GM21786 (cell line): Measurements from ENCODE around the gene AGA.
A peak's percentile ranks its signal among the peaks of the same experiment; 100 is the strongest.

ENCODE experiments used
- ATAC-seq: cut with Tn5 transposase; IDR thresholded peaks from one replicate; pipeline ENCODE4 v1.9.1; 2021; ENCODE audit not compliant: unreplicated experiment

The AGA gene

DNA sequence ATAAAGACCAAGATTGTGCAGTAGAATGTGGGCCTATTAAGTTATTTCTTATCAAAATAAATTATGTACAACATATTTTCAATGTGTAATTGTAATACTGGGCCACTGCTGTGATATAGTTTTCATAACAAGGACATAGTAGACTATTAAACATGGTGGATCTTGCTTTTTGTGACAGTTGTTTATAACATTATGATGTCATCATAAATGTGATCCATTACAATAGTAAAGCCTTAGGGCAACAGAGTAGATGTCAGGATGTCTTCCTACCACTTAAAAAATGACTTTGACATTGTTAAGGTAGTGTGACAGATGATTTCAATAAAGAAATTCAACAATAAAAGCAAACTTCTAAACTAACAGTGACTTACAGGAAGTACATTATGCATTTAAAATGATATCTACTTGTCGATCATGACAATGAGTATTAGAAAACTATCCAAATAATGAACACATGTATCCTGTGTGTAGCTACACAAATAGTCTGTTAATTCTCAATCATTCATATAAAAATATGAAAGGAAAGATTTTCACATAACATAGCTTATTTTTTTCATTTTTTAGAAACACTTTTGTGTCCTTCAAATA lies 5.3 kb upstream of the AGA start:
- no peak for ATAC-seq

DNA sequence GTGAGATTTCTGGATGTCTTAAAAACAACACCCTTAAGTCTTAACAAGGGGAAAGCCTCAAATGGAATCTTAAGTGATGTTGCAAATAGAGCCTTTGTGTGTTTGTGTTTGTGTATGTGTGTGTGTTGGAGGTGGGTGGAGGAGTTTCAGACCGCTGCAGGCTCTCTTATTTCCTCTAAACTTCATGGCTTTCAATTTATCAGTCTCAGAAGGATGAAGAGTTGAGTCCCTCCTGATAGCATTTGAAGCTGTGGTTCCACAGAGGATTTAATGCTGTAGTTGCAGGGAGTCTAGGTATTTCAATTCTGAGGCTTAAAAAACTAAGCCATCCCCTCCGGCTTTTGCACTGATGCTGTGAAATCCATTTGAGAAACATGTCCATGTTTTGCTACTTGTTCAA lies 4.3 kb upstream of the AGA start:
- ATAC-seq: no peak

DNA sequence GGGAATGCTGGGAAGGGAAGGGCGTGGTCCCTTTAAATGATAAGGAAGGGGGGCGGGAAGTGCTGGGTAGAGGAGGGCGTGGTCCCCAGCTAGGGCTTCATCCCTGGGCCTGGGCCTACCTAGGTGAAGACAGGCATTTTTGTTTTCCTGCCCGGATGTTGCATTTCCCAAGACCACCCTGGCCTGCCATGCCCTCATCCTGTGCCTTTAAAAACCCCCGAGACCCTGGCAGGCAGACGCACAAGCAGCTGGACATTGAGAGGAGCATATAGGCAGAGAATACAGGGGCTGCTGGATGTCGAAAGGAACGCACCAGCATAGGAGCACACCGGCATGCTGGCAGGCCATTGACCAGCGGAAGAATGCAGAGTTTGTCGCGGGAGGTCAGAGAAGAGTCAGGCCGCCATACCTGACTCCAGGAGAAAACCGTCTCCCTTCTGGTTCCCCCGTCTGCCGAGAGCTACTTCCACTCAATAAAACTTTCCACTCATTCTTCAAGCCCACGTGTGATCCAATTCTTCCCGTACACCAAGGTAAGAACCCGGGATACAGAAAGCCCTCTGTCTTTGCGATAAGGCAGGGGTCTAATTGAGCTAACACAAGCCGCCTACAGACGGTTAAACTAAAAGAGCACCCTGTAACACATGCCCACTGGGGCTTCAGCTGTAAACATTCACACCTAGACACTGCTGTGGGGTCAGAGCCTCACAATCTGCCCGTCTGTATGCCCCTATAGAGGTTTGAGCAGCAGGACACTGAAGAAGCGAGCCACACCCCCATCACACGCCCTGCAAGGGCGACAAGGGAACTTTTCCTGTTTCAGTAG lies 2.9 kb upstream of the AGA start:
- no peak for ATAC-seq

DNA sequence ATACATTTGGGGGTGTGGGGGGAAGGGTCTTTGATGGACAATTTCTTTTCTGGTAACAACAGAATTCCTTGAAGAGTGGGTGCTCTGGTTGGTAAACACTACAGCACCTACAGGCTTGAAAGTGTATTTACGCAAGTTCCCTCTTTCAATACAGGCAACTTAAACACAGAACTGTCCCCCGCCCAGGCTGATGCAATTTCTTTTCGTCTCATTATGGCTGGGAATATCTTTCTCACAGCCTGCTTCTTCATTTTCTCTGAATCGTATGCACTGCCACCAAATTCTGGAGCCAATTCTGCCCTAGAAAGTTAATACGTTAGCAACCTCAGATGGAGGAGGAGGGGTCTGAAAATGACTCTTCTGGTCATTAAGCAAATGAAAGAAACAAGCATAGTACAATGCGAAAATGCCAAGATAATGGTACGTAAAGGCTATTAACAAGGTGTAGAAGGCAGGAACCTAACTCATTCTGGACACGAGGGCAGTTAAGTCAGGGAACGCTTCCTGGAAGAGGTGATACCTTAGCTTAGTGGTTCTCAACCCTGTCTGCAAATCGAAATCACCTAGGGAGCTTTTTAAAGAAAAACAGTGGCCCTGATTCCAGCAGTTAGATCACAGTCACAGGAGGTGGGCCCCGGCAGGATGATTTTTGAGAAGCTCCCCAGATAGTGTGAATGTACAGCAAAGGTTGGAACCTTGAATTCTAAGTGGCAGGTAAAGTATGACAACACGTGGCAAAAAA lies 1.0 kb downstream of the AGA start:
- ATAC-seq: peak; percentile 36

DNA sequence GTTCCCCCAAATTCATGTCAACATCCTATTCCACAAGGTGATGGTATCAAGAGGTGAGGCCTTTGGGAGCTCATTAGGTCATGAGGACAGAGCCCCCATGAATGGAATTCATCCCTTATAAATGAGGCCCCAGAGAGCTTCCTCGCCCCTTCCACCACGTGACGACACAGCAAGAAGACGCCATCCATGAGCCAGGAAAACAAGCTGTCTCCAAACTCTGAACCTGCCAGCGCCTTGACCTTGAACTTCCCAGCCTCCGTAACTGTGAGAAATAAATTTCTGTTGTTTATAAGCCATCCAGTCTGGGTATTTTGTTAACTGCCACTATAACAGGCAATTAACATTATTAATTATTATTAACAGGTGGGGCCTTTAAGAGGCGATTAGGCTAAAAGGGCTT lies 5.8 kb downstream of the AGA start:
- no peak for ATAC-seq

DNA sequence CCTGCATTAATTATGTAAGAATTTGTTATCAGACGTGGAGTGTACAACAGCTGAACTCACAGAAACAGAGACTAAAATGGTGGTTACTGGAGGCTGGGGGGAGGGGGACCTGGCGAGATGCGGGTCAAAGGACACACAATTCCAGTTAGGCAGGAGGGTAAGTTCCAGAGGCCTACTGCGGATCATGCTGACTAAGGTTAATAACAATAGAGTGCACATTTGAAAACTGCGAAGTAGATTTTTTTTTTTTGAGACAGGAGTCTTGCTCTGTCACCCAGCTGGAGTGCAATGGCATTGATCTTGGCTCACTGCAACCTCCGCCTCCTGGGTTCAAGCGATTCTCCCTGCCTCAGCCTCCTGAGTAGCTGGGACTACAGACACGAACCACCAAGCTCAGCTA lies 7.6 kb downstream of the AGA start:
- ATAC-seq: no peak

DNA sequence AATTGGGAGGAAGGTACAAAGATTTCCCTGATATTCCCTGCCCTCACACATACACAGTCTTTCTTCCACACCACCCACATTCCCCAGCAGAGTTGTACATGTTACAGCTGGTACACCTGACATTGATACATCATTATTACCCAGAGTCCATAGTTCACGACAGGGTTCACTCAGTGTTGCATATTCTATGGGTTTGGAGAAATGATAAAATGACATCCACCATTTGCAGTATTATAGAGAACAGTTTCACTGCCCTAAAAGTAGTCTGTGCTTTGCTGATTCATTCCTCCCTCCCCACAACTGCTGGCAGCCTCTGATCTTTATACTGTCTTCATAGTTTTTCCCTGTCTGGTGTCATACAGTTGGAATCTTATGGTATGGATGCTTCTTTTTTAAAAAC lies 15.0 kb downstream of the AGA start:
- ATAC-seq: no peak

DNA sequence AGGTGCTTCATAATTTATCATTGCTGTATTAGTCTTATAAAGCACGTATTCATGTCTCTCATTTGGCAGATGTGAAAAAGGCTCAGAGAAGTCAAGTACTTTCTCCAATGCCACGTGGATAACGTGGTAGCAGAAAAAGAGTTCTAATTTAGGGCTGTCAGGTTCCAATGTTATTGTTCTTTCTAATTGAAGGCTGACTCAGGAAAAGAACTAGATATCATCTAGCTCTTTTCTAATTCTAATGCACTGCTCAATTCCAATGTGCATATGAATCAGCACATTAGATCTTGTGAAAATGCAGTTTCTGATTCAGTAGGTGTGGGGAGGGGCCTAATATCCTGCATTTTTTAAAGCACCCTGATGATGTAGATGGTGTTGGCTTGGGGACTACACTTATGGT lies 22.8 kb downstream of the AGA start:
- no peak for ATAC-seq

DNA sequence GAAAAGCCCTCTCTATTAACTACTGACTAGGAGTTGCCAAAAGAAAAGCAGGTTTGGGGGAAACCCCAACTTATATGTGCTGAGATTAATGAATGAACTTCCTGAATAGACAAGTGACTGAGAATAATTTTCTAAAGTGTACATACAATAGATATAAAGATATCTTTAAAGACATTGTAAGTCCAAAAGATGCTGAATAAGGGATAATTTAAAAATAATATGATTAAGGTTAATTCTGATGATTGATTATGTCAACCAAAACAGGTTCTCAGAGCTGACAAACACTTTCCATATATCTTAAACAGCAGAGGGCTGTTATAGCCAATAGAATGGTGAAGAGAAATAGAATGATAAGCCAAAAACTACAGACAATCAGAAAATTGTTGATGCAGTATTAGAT lies 28.6 kb downstream of the AGA start:
- no peak for ATAC-seq

DNA sequence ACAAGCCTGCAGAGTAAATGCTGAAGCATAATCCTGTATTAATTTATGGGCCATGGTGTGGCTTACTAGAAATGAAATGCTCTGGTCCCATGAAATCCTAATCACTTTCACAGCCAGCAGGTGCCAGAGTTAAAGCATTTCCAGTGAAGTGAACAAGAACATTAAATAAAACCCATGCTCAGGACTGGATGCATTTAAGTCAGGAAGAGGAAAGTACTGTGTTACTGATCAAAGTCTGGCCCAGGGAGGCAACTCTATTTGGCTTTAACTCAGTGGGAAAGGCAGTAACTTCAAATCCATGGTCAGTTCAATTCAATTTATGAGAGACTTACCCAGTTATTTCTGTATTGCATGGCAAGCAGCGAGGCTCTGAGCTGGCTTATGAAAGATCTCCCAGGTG lies 29.2 kb downstream of the AGA start:
- ATAC-seq: no peak

DNA sequence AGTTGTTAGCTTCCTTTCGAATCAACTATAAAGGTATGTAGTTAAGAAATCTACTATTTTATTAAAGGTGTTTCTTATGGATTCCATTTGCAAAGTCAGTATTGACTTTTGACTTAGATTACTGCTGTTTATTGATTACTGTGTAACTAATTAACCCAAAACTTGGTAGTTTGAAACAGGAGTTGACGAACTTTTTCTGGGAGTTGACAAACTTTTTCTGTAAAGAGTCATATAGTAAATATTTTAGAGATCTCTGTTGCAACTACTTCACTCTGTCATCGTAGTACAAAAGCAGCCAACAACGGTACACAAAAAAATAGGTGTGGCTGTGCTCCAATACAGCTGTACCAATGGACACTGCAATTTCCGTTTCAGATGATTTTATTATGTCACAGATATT lies 30.2 kb downstream of the AGA start:
- no peak for ATAC-seq

DNA sequence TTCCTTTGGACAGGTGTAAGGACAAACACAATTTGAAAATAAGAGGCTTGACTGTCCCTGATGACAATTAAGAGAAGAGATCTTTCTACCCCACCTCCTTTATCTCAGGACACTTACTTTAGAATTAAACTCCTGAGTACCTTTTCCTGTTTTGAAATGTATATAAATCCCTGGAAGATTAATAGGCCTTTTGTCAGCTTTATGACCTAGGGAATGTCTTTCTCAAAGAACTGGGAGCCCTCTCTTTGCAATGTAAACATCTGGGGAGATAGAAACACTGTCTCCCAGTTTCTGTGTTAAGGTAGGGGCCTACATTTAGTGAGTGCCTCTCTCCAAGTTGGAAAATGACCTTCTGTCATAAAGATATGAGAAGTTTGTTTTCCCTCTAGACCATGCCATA lies 31.7 kb downstream of the AGA start:
- ATAC-seq: no peak

DNA sequence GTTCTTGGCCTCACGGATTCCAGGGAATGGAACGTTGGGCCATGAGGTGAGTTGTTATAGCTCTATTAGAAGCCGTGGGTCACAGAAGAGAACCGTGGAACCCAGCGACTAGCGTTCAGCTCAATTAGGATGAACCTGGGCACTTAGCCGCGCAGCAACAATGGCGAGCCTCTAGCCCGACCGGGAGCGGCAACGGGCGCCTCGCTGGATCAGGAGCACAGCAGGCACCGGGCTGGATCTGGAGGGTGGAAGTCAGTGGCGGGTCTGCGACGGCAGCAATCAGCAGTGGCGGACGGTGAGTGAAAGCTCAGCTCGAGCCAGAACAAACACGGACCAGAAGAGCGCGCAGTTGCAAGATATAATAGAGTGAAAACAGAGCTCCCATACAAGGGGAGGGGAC lies 34.2 kb downstream of the AGA start:
- no peak for ATAC-seq

DNA sequence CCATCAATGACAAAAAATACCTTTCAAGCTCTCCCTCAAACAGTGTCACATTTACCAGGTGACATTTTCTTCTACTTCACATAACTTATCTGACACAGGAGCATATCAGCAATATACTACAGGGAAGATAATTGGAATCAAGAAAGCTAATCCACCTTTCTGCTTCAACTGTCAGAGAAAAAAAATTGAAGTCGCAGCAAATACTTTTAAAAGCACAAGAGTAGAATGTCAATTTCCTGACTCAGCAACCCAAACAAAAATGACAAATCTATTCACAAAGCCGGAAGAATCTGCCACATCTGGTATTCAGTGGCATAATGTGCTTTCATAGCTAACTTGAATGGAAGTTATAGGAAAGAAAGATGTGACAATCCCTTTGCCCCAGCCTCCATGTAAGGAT lies 36.7 kb downstream of the AGA start:
- no peak for ATAC-seq

DNA sequence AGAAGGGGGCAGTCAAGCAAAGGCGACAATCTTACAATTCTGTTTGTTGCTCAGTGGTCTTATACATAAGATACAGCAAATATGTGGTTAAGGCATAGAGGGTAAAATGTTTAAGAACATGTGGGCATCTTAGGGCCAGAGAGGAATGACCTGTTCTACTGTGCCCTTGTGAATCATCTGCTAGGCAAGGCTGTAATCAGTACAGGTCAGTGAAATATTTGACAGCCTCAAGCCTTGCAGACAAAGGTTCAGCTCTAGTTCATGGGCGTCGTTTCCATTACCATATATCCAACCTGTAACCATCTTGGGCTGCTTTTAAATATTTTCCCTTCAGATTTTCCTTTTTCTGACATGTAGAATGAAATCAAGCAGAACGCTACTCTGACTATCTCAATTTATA lies 37.3 kb downstream of the AGA start:
- ATAC-seq: no peak

DNA sequence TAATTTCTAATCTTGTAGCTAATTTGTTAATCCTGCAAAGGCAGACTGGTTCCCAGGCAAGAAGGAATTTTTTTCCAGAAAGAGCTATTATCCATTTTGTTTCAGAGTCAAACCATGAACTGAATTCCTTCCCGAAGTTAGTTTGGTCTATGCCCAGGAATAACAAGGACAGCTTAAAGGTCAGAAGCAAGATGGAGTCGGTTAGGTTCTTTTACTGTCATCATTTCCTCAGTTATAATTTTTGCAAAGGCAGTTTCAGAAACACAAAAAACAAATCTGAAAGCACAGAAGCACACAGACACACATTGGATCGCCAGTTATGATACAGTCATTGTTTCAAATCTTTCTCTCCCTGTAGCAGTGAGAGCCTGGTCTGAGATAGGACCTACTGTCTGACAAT lies 37.9 kb downstream of the AGA start:
- no peak for ATAC-seq

DNA sequence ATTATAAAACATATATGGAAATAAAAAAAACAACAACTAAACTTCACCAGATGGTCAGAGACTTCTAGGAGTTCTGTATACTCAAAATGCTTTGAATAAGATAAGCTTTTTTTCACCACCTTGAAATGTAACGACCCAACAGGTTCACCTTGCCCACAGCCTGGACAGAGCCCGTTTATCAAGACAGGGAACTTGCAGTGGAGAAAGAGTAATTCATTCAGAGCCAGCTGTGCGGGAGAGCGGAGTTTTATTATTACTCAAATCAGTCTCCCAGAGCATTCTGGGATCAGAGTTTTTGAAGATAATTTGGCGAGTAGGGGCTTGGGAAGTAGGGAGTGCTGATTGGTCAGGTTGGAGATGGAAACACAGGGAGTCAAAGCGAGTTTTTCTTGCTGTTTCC lies 38.5 kb downstream of the AGA start:
- ATAC-seq: no peak

DNA sequence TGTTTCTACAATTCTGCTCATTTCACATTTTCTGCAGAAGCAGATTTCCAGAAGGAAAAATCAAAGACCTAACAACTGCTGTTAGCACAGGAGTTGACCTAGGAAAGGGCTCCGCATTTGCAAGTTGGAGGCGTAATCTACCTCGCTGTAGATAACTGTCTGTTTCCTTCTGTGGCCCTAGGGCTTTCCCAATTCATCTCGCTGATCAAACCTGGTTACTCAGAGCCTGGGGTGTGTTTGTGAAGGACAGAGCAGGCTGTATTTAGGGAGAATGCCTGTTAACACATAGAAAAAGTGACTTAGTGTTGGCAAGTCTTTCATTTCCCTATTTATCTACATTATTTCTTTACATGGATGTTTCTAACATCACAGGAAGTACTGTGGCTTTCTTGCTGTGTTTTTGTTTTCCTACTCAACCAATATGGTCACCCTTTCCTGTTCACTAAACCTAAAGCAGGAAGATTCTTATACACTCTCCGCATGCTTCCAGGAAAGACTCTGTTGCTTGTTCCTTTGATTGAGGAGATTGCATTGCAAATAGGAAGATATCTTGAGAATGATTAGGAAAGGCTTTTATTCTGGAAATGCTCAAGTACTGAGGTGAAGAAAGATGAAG lies 40.5 kb downstream of the AGA start:
- no peak for ATAC-seq

DNA sequence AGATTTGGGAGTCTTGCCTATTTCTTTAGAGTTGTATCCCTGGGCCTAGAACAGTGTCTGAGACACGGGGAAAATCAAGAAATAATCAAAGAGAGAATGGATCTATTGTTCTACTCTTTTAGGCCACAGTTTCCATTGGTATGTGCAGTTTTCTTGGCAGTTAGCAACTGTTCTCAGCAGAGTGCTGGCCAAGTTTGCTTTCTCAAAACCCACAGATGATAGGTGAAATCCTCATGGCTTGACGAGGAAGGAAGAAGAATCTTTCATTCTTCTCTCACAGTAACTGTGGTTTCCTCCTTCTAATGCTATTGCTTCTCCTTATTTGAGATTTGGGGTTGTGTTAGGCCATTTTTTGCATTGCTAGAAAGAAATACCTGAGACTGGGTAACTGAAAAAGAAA lies 42.2 kb downstream of the AGA start:
- no peak for ATAC-seq

DNA sequence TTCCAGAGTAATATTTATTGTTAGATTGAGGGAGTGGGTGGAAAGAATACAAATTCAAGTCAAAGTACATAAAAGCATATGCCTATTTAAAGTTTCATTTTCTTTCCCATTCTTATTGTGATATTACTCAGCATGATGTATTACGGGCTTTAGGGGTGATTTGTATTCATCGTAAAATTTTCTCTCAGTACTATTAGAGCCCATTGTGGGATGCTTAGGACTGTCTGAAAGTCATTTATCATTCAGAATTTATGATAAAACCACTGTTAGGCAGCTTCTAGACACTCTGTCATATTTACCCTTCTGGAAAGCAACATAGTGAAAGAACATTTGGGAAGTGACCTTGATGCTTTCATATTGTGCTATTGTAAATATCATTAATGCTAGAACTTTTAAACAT lies 45.9 kb downstream of the AGA start:
- no peak for ATAC-seq

DNA sequence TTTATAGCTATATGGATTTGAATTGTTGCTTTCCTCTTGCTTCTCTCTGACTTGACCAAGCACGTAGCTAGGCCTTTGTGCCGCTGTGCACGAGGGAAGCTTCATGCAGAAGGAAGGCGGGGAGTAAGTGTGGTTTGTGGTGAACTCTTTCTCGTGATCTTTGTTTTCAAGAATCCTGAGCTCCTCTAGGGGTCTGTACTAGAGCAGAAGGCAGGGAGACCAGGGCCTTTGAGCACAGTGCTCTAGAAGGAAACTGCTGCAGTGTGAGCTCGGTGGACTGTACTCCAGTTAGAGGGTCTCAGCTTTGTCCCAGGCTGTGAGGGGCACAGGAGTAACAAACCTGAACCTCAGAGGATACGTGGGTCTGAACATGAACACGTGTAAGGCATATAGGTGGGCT lies 49.0 kb downstream of the AGA start:
- peak; percentile 61 for ATAC-seq

DNA sequence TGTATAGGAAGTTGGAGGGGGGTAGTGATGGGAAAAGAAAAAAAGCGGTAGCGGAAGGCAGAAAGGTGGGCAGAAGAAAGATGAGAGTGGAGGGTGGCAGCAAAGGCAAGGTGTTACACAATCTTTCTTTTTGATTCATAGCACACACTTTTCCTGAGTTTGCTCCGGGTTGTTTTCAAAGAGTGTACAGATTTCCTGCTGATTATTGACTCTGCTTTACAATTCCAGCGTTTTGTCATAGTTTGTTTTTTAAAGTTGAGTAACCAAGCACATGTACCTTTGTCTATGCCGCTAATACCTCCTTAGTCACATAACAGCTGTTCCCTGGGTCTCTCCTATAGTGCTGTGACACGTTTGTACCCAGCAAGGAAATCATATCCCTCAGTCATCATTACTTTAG lies 50.3 kb downstream of the AGA start:
- ATAC-seq: no peak
